SK-MEL-5 (cell line): ENCODE results near the gene AKAP11. TPM values are rescaled to one million over a fixed set of nuclear protein-coding genes. Genes with fewer than 3 reads are reported as not detected.
"Not testable (repeated sequence)": the region's sequence is repeated elsewhere in the genome, so short reads cannot be mapped to it uniquely, and the experiment has no call there.

ENCODE experiments used
- DNase-seq: peaks from one replicate; pipeline ENCODE4 v3.0.0-alpha.2; 2016; ENCODE audit warnings: low read depth, low spot score
- in situ Hi-C: cut with HindIII; loops from 2 replicates; pipeline ENCODE4 v1.10.0; 2016; ENCODE audit warnings: low sequenced_read_pairs, high pct_unique_total_duplicates, low pct_unique_long_range_greater_than_20kb
- polyA plus RNA-seq, 2 experiments: library from polyadenylated mRNA; depleted of rRNA; stranded (reverse); fragments of >200 nt; gene quantifications; 2 replicates each; pipeline ENCODE4 v1.2.3, GENCODE V29; 2015
- total RNA-seq: library from RNA; depleted of rRNA; stranded (reverse); fragments of >200 nt; shearing (Covaris generic); gene quantifications from 2 replicates; pipeline ENCODE4 v1.2.3, GENCODE V29; 2014; rRNA removed

Gene AKAP11
- total RNA-seq = 15.8 and 17.1 TPM in 2 replicates
- 12.0 and 15.4 TPM in 2 replicates for polyA plus RNA-seq (2015; cell fraction: cytosol; rRNA removed)
- 18.4 and 18.6 TPM in 2 replicates for polyA plus RNA-seq (2015; cell fraction: nucleus; rRNA removed)

DNA sequence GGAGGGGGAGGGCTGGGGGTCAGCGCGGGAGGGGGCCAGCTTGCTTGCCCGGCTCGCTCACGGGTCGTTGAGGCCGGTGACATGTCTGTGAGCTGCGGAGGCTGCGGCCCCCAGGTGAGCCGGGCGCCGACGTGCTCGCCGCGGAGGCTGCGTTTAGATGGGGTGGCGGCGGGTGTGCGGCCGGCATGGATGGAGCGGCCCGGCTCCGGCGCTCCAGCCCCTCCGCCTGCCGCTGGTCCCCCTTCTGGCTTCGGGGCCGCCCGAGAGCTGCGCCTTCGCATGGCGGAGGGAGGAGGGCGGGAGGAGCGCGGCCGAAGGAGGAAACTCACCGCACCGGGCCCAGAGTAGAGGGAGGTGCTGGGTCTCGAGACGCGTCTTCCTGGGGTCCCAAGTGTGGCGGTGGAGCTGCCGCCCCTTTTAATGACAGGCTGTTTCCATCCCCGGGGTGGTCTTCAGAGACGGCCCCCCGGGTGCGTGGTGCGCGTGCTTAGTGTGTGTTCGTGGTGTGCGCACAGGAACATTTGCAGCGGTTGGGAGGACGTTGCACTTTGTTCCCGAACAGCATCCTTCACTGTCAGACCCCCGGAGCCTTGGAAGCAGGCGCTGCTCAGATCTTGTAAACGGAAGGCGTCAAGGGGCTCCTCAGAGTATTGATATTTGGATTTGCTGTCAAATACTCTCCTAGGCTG is at the start of gene AKAP11:
TSS of gene AKAP11 (plus strand) at position 38 of the 689 bp plus-strand sequence. CDS start 14,197 bp downstream, outside the sequence.
- in situ Hi-C loops = no loop called here
- DNase-seq = peak; percentile 35

DNA sequence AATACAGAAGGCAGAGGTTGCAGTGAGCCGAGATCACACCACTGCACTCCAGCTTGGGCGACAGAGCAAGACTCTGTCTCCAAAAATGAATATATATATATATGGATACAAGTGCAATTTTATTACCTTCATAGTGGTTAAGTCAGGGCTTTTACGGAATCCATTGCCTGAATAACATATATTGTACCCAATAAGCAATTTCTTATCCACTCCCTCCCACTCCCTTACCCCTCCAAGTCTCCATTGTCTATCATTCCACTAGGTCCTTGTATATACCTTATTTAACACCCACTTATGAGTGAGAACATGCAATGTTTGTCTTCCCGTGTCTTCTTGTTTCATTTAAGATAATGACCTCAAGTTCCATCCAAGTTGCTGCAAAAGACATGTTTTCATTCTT is 48.3 kb upstream of the AKAP11 start:
- in situ Hi-C loops = no loop called here
- DNase-seq = no peak

- in situ Hi-C loops = no loop called here
- no peak for DNase-seq
Observed at GRCh38 chr13:42225051-42225450, 46.9 kb upstream of the AKAP11 start.

DNA sequence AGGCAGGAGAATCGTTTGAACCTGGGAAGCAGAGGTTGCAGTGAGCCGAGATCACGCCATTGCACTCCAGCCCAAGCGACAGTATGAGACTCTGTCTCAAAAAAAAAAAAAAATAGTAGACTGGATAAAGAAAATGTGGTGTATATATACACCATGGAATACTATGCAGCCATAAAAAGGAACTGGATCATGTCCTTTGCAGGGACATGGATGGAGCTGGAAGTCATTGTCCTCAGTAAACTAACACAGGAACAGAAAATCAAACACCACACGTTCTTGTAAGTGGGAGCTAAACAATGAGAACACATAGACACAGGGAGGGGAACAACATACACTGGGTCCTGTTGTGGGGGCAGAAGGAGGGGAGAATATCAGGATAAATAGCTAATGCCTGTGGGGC is 45.2 kb upstream of the AKAP11 start:
- in situ Hi-C loops, DNase-seq: not testable (repeated sequence)

GRCh38 chr13:42228527-42228926 is 43.4 kb upstream of the AKAP11 start:
- in situ Hi-C loops = no loop called here
- DNase-seq = no peak

GRCh38 chr13:42229287-42229686 is 42.7 kb upstream of the AKAP11 start:
- DNase-seq = no peak
- in situ Hi-C loops = no loop called here

- DNase-seq = no peak
- in situ Hi-C loops = no loop called here
Observed at GRCh38 chr13:42232671-42233070, 39.3 kb upstream of the AKAP11 start.

DNA sequence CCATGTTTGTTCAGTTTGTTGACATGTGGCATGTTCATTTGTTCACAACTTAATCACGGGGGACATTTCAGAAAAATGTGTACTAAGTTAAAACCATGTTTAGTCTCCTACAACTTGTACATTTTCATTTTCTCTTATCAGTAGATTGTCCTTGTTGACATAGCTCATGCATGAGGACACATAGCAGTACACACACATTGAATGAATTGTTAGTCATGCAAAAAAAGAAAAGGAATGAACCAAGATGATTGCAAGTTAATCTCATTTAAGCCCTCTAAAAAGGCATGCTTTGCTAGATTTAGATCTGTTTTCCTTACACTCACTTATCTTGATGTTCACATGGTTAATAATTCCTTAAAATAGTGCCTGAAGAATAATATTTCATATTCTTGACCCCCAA is 38.2 kb upstream of the AKAP11 start:
- no peak for DNase-seq
- in situ Hi-C loops = no loop called here

DNA sequence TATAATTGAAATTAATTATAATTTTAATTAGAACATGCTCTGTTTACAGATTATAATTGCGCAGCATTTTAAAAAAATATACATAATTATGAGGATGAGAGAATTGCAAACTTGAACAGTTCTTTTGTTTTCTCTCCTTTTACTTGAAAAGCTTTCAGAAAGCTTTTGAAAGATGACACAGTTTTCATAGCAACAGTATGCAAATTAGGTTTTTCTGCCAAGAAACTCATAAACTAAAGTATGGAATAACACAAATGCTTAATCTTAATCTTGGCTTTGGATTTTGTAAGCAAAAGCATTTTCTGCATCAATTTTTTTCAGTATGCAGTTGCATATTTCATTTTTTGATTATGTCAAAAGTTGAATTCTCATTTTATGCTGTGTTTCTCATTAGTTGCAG is 32.8 kb upstream of the AKAP11 start:
- DNase-seq = no peak
- in situ Hi-C loops = no loop called here

DNA sequence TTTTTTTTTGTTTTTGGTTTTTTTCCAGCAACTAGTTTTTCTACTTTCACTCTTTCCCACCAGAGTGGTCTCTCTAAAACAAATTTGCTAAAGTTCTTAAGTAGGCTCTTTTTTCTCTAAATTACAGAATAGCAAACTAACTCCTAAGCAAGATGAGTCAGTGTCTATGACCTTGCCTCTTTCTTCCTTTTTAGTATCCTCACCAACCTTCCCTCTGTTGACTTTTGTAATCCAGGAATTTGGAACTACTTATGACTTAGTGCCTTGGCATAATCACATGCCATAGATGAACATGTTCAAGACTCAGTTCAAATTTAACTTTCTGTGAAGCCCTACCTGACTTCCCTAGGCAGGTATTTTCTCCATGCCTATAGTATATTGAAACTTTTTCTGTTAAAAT is 32.3 kb upstream of the AKAP11 start:
- no peak for DNase-seq
- in situ Hi-C loops = no loop called here

DNA sequence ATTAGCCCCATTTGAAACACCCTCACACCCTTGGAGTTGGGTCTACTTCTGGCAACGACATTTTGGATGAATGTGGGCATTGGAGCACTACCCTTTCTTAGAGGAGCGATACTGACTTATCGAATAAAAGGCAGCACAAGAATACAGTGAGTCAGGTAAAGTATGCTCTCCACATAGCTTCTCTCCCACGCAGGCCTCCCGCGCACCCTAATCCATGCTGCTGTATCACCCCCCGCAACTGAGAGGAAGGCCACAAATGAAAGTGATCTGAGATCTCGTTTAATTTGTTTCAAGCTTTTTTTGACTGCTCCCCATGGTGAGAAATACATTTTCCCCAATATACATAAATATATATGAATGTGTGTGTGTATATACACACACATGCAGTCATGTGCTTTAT is 25.4 kb upstream of the AKAP11 start:
- no peak for DNase-seq
- in situ Hi-C loops = no loop called here

- DNase-seq = no peak
- in situ Hi-C loops = no loop called here
Observed at GRCh38 chr13:42247883-42248282, 24.1 kb upstream of the AKAP11 start.

- no peak for DNase-seq
- in situ Hi-C loops = no loop called here
Observed at GRCh38 chr13:42255886-42256285, 16.1 kb upstream of the AKAP11 start.

- in situ Hi-C loops = no loop called here
Observed at GRCh38 chr13:42258747-42259146, 13.2 kb upstream of the AKAP11 start.

GRCh38 chr13:42259515-42259914 is 12.4 kb upstream of the AKAP11 start:
- in situ Hi-C loops = no loop called here
- DNase-seq = no peak

More at GRCh38 chr13:42258747-42259146, 13.2 kb upstream of the AKAP11 start:
- no peak for DNase-seq

DNA sequence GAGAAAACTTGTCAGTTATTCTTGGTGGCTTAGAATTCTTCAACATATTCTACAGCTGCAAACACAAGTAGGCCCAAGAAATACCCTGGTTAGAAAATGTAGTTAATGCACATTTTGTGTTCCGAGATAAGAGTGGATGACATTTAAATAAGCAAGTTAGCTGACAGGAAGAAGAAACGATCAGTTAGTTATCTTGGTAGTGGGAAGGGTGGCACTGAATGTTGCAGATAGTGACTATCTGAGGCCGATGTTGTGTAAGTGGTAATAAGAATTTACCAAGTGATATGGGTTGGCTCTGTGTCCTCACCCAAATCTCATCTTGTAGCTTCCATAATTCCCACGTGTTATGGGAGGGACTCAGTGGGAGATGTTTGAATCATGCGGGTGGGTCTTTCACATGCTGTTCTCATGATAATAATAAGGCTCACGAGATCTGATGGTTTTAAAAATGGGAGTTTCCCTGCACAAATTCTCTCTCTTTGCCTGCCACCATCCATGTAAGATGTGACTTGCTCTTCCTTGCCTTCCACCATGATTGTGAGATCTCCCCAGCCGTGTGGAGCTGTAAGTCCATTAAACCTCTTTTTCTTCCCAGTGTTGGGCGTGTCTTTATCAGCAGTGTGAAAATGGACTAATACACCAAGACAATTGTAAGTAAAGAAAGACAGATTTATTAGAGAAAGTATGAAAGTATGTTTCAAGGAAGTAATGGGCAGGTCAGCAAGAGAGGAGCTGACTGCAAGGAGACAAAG is 10.9 kb upstream of the AKAP11 start:
- in situ Hi-C loops = no loop called here
- no peak for DNase-seq

- peak; percentile 25 for DNase-seq
- in situ Hi-C loops = no loop called here
Observed at GRCh38 chr13:42266473-42266872, 5.5 kb upstream of the AKAP11 start.

GRCh38 chr13:42270160-42270856 is 1.6 kb upstream of the AKAP11 start:
- no peak for DNase-seq
- in situ Hi-C loops = no loop called here
